HepG2 (cell line): ENCODE results near the gene ADAM22. TPM values are rescaled to one million over a fixed set of nuclear protein-coding genes. Genes with fewer than 3 reads are reported as not detected.

ENCODE experiments used
- ATAC-seq: fragments of 200-7000 bp; cut with Tn5 transposase; 3 replicates; pipeline ENCODE4 v1.9.1; 2020; ENCODE audit warnings: mild to moderate bottlenecking, moderate library complexity
- BruUV-seq: library from RNA; stranded (reverse); fragments of 400-500 nt; replicated peaks from 2 replicates; lab custom pipeline; 2021; lab: Mats Ljungman, UMichigan
- CTCF ChIA-PET: fragments of 300-600 bp; formaldehyde crosslinking; extraction: SDS; loops from one replicate; lab custom pipeline; 2021; ENCODE audit warnings: low total read pairs, inconsistent platforms, low intra/inter-chr PET ratio; lab: Yijun Ruan, JAX
- POLR2A ChIA-PET: fragments of 350-600 bp; sonication (Branson Sonifier 250); formaldehyde crosslinking; loops from one replicate; lab custom pipeline; 2020; ENCODE audit warnings: antibody characterized with exemption, inconsistent platforms; lab: Yijun Ruan, JAX
- DNase-seq: peaks from one replicate; pipeline ENCODE4 v3.0.0-alpha.2; 2015; ENCODE audit warnings: low spot score
- FAIRE-seq: peaks from 3 replicates; lab custom pipeline; 2011; peaks lifted over from hg19 to GRCh38; lab: Jason Lieb, UNC
- H2AFZ ChIP-seq: one replicate; pipeline ENCODE4 v1.6.1; 2011; ENCODE audit warnings: low read length, inconsistent platforms
- H3K27ac ChIP-seq: fragments of 300-600 bp; 3 replicates; pipeline ENCODE4 v1.8.0; 2011; ENCODE audit warnings: mixed run types, mild to moderate bottlenecking, mixed read lengths, low read length, inconsistent platforms; ENCODE audit not compliant: insufficient read depth; ENCODE audit errors: extremely low read length
- H3K27me3 ChIP-seq, 2 experiments: fragments of 200-600 bp in 1 of 2; 2 replicates in 1 of 2; 3 replicates in 1 of 2; pipeline versions ENCODE4 v1.6.0 to v1.8.0; 2011; ENCODE audit warnings: low read length in 2 of 2, mild to moderate bottlenecking in 2 of 2, moderate library complexity in 2 of 2, inconsistent platforms in 1 of 2; ENCODE audit not compliant: insufficient read depth in 2 of 2, control insufficient read depth in 1 of 2
- H3K36me3 ChIP-seq, 2 experiments: fragments of 200-600 bp in 1 of 2; replicated peaks in 1 of 2; 2 replicates in 1 of 2; 3 replicates in 1 of 2; pipeline versions ENCODE4 v1.5.1 to v1.8.0; 2011; ENCODE audit warnings: low read length in 2 of 2, inconsistent platforms in 1 of 2; ENCODE audit not compliant: insufficient read depth in 2 of 2, control insufficient read depth in 1 of 2
- H3K4me1 ChIP-seq: 2 replicates; pipeline ENCODE4 v1.5.1; 2012; ENCODE audit warnings: low read length, inconsistent platforms; ENCODE audit not compliant: insufficient read depth
- H3K4me2 ChIP-seq: 2 replicates; pipeline ENCODE4 v1.6.0; 2011; ENCODE audit warnings: low read depth, low read length, inconsistent platforms
- H3K4me3 ChIP-seq, 3 experiments: fragments of 200-600 bp in 1 of 3; sonication (generic), shearing (Covaris generic) in 1 of 3; replicated peaks in 1 of 3; 2 replicates each; pipeline ENCODE4 v1.5.1; 2011 to 2016; ENCODE audit warnings: low read length in 3 of 3, inconsistent platforms in 2 of 3, low read depth in 2 of 3, mild to moderate bottlenecking in 2 of 3, control low read depth in 1 of 3, mixed read lengths in 1 of 3; ENCODE audit not compliant: insufficient read depth in 1 of 3
- H3K79me2 ChIP-seq: one replicate; pipeline ENCODE4 v1.6.1; 2011; ENCODE audit warnings: low read length, inconsistent platforms; ENCODE audit not compliant: insufficient read depth
- H3K9ac ChIP-seq: 2 replicates; pipeline ENCODE4 v1.6.0; 2011; ENCODE audit warnings: mild to moderate bottlenecking, low read depth, low read length, inconsistent platforms; ENCODE audit not compliant: insufficient read depth
- H3K9me3 ChIP-seq: 2 replicates; pipeline ENCODE4 v1.5.1; 2012; ENCODE audit warnings: mild to moderate bottlenecking, low read length
- H4K20me1 ChIP-seq: 2 replicates; pipeline ENCODE4 v1.6.0; 2011; ENCODE audit warnings: inconsistent platforms, mild to moderate bottlenecking, low read length, moderate library complexity; ENCODE audit not compliant: insufficient read depth
- GFI1 ChIP-seq: sonication (generic); formaldehyde crosslinking; IDR thresholded peaks from 2 replicates; pipeline ENCODE4 v1.5.0; 2020; ENCODE audit warnings: missing genetic modification reagents, mild to moderate bottlenecking, borderline replicate concordance
- HNF4G ChIP-seq, 2 experiments: sonication (generic) in 1 of 2; formaldehyde crosslinking in 1 of 2; IDR thresholded peaks; 2 replicates each; pipeline versions ENCODE4 v1.4.0 to v1.6.1; 2011 to 2020; ENCODE audit warnings: borderline replicate concordance in 2 of 2, low read depth in 2 of 2, mild to moderate bottlenecking in 2 of 2, low read length in 1 of 2, missing genetic modification reagents in 1 of 2, moderate library complexity in 1 of 2
- NFYB ChIP-seq: sonication (generic); formaldehyde crosslinking; IDR thresholded peaks from 2 replicates; pipeline ENCODE4 v1.4.0; 2020; ENCODE audit warnings: missing genetic modification reagents
- NONO ChIP-seq, 2 experiments: fragments of 450-650 bp in 1 of 2; sonication (generic) in 1 of 2; formaldehyde crosslinking in 1 of 2; IDR thresholded peaks in 1 of 2; conservative IDR thresholded peaks in 1 of 2; 2 replicates each; pipeline versions ENCODE4 v1.6.1 to v1.8.0; 2017 to 2022; ENCODE audit warnings: mild to moderate bottlenecking in 1 of 2, missing genetic modification reagents in 1 of 2, moderate library complexity in 1 of 2
- NR2F1 ChIP-seq, 2 experiments: fragments of 450-650 bp in 1 of 2; formaldehyde crosslinking in 1 of 2; IDR thresholded peaks; 2 replicates each; pipeline versions ENCODE4 v1.5.0 to v1.6.1; 2016 to 2020; ENCODE audit warnings: mild to moderate bottlenecking in 1 of 2, missing compliant biosample characterization in 1 of 2, missing genetic modification reagents in 1 of 2, moderate library complexity in 1 of 2
- PTBP1 ChIP-seq: fragments of 200-400 bp; formaldehyde crosslinking; IDR thresholded peaks from 2 replicates; pipeline ENCODE4 v1.6.1; 2018; ENCODE audit warnings: low read length, low read depth; ENCODE audit not compliant: poor library complexity, severe bottlenecking
- SALL2 ChIP-seq: sonication (generic); formaldehyde crosslinking; IDR thresholded peaks from 2 replicates; pipeline ENCODE4 v1.8.1; 2023; ENCODE audit warnings: mild to moderate bottlenecking, missing genetic modification reagents, inconsistent platforms
- SNRNP70 ChIP-seq: fragments of 200-400 bp; formaldehyde crosslinking; IDR thresholded peaks from 2 replicates; pipeline ENCODE4 v1.6.1; 2017; ENCODE audit warnings: mild to moderate bottlenecking, low read depth, low read length, moderate library complexity
- TAF1 ChIP-seq: sonication (generic); formaldehyde crosslinking; IDR thresholded peaks from 2 replicates; pipeline ENCODE4 v1.4.0; 2020; ENCODE audit warnings: missing genetic modification reagents
- ZNF552 ChIP-seq: sonication (generic); formaldehyde crosslinking; IDR thresholded peaks from 2 replicates; pipeline ENCODE4 v1.9.0; 2022; ENCODE audit warnings: missing genetic modification reagents, mild to moderate bottlenecking, borderline replicate concordance
- ZXDC ChIP-seq: sonication (generic); formaldehyde crosslinking; IDR thresholded peaks from 2 replicates; pipeline ENCODE4 v1.5.0; 2020; ENCODE audit warnings: mild to moderate bottlenecking, missing genetic modification reagents
- WGBS: methylation state at CpG from one replicate; pipeline ENCODE4 v1.1.6; 2017; ENCODE audit warnings: low lambda C conversion rate; 5-methylcytosine and 5-hydroxymethylcytosine counted together
- in situ Hi-C: cut with HindIII; loops from 2 replicates; pipeline ENCODE4 v1.10.0; 2017; ENCODE audit warnings: low pct_unique_long_range_greater_than_20kb; ENCODE audit not compliant: extremely low pct_ligation_motif_present
- intact Hi-C: fragments of 100-400 bp; cut with micrococcal nuclease; formaldehyde crosslinking; loops from one replicate; pipeline ENCODE4 v1.10.0; 2022; ENCODE audit not compliant: unreplicated experiment
- polyA plus RNA-seq, 8 experiments: library from polyadenylated mRNA; depleted of rRNA in 3 of 8; stranded (reverse) in 7 of 8; unstranded in 1 of 8; fragments of >200 nt; fragmentation: Illumina TruSeq in 4 of 8; extraction: Trizol in 4 of 8; gene quantifications; 2 replicates each; pipeline versions ENCODE4 v1.2.1 to v1.2.3, GENCODE V29; 2011 to 2016; ENCODE audit warnings: low read depth in 4 of 8, missing spikeins in 1 of 8, mixed read lengths in 1 of 8; ENCODE audit not compliant: insufficient read depth in 1 of 8
- total RNA-seq, 5 experiments: library from RNA; depleted of rRNA; stranded (reverse); fragments of >200 nt; fragmentation: Illumina TruSeq; extraction: Trizol; gene quantifications; 2 replicates each; pipeline ENCODE4 v1.2.3, GENCODE V29; 2016; ENCODE audit warnings: low read depth in 1 of 5
- TF ChIP-seq, protein P1 (sequence below): sonication (generic); formaldehyde crosslinking; IDR thresholded peaks from 2 replicates; pipeline ENCODE4 v1.9.0; 2021; ENCODE audit warnings: missing genetic modification reagents, borderline replicate concordance
- TF ChIP-seq, protein P2 (sequence below): sonication (generic); formaldehyde crosslinking; IDR thresholded peaks from 2 replicates; pipeline ENCODE4 v1.4.0; 2020; ENCODE audit warnings: missing genetic modification reagents

Gene ADAM22
- total and polyA plus RNA-seq, 2 of the 13 experiments (the other 11 are each of a cell fraction or from before 2014, with no cell fraction given), result 1.9 to 6.7 TPM

DNA sequence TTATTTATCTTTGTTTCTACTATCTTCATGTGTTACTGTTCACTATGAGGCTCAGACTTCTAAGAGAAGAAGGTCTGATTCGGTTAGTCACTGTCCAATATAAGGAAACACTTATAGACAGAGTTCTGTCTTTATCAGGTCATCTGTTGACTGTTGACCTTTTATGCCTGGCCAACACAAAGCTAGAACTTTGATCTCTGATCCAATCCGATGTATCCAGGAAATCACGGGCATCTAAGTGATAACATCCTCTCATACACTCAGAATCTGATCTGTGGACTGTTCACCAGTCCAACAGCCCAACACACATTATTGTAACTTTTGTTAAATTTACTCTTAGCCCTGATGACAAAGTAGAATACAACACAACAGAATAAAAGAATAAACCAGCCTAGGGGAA, 171.2 kb downstream of the ADAM22 start (continued):
- TF ChIP-seq GFI1 (CRISPR knock-in tag), result peak; percentile 42; the same call in 1 of the 2 replicates
- peak; percentile 42 to 75; a peak in 3 of 4 replicates for TF ChIP-seq NR2F1 (CRISPR knock-in tag; IDR thresholded peaks at IDR 0.05)
- no peak for TF ChIP-seq NONO (IDR thresholded peaks at IDR 0.05)
- TF ChIP-seq NONO (CRISPR knock-in tag; conservative IDR thresholded peaks at IDR 0.05), result no peak
- TF ChIP-seq ZXDC (CRISPR knock-in tag), result no peak
- no peak for TF ChIP-seq NFYB

- Histone ChIP-seq H3K36me3 (no peaks in the 10 kb centered on the region), H4K20me1 (no peaks in the 10 kb centered on the region), H3K79me2 (no peaks in the 10 kb centered on the region), H3K4me3 (no peak overlapping the region), H3K9me3 (no peaks in the 10 kb centered on the region), H3K4me2 (no peak overlapping the region), H3K27ac (no peak overlapping the region), H3K4me1 (peaks cover 16% of the 10 kb centered on the region), H2AFZ (no peak overlapping the region), H3K27me3 (no peaks in the 10 kb centered on the region), H3K9ac (no peak overlapping the region)
- CTCF ChIA-PET, result no interaction called here
- POLR2A ChIA-PET, result no interaction called here
- ATAC-seq, result no peak
- WGBS, result 76% methylated on average over 4 of the region's 4 CpGs
- FAIRE-seq, result no peak
- in situ Hi-C loops (loop anchor here (10.0 kb wide), 1 partner anchor 302 kb away; no protein-coding TSS in a partner anchor), intact Hi-C loops (no loop called here)
- no peak for DNase-seq
- BruUV-seq, result no TSS peak
- TF ChIP-seq TAF1 (CRISPR knock-in tag), result no peak
- TF ChIP-seq ZNF552 (CRISPR knock-in tag), result no peak
- no peak for TF ChIP-seq SNRNP70
- TF ChIP-seq SALL2 (CRISPR knock-in tag), result no peak
- TF ChIP-seq, protein P1, sequence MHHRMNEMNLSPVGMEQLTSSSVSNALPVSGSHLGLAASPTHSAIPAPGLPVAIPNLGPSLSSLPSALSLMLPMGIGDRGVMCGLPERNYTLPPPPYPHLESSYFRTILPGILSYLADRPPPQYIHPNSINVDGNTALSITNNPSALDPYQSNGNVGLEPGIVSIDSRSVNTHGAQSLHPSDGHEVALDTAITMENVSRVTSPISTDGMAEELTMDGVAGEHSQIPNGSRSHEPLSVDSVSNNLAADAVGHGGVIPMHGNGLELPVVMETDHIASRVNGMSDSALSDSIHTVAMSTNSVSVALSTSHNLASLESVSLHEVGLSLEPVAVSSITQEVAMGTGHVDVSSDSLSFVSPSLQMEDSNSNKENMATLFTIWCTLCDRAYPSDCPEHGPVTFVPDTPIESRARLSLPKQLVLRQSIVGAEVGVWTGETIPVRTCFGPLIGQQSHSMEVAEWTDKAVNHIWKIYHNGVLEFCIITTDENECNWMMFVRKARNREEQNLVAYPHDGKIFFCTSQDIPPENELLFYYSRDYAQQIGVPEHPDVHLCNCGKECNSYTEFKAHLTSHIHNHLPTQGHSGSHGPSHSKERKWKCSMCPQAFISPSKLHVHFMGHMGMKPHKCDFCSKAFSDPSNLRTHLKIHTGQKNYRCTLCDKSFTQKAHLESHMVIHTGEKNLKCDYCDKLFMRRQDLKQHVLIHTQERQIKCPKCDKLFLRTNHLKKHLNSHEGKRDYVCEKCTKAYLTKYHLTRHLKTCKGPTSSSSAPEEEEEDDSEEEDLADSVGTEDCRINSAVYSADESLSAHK, result no peak
- TF ChIP-seq HNF4G (IDR thresholded peaks at IDR 0.05; ENCODE audit: borderline replicate concordance, low read depth, low read length), result no peak
- no peak for TF ChIP-seq HNF4G (CRISPR knock-in tag; IDR thresholded peaks at IDR 0.05; ENCODE audit: borderline replicate concordance, low read depth)
- no peak for TF ChIP-seq PTBP1
- TF ChIP-seq, protein P2, sequence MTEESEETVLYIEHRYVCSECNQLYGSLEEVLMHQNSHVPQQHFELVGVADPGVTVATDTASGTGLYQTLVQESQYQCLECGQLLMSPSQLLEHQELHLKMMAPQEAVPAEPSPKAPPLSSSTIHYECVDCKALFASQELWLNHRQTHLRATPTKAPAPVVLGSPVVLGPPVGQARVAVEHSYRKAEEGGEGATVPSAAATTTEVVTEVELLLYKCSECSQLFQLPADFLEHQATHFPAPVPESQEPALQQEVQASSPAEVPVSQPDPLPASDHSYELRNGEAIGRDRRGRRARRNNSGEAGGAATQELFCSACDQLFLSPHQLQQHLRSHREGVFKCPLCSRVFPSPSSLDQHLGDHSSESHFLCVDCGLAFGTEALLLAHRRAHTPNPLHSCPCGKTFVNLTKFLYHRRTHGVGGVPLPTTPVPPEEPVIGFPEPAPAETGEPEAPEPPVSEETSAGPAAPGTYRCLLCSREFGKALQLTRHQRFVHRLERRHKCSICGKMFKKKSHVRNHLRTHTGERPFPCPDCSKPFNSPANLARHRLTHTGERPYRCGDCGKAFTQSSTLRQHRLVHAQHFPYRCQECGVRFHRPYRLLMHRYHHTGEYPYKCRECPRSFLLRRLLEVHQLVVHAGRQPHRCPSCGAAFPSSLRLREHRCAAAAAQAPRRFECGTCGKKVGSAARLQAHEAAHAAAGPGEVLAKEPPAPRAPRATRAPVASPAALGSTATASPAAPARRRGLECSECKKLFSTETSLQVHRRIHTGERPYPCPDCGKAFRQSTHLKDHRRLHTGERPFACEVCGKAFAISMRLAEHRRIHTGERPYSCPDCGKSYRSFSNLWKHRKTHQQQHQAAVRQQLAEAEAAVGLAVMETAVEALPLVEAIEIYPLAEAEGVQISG (CRISPR knock-in tag), result no peak
Measured at GRCh38 chr7:88106434-88106833, 172.4 kb downstream of the ADAM22 start.
